D721Med (cell line): Measurements from ENCODE around the gene SERINC4.
"Not testable (repeated sequence)": the region's sequence is repeated elsewhere in the genome, so short reads cannot be mapped to it uniquely, and the experiment has no call there.

ENCODE experiments used
- DNase-seq: peaks from one replicate; pipeline ENCODE4 v3.0.0; 2011; ENCODE audit warnings: low spot score; ENCODE audit not compliant: insufficient read length
- FAIRE-seq: peaks from 2 replicates; lab custom pipeline; 2011; peaks lifted over from hg19 to GRCh38; lab: Jason Lieb, UNC
- CTCF ChIP-seq: IDR thresholded peaks from 2 replicates; pipeline ENCODE4 v1.5.1; 2012; ENCODE audit warnings: mild to moderate bottlenecking, control low read depth; ENCODE audit not compliant: insufficient read depth; ENCODE audit errors: missing control alignments

Gene SERINC4

GRCh38 chr15:43799945-43800285 is at the start of gene SERINC4:
Gene SERINC4 (minus strand): TSS chr15:43800220. CDS start chr15:43799986, 234 bp downstream.
- no peak for FAIRE-seq
- no peak for TF ChIP-seq CTCF
- DNase-seq = no peak

GRCh38 chr15:43845421-43845820 is 45.4 kb upstream of the SERINC4 start:
- DNase-seq (no peak), FAIRE-seq (no peak)
- no peak for TF ChIP-seq CTCF

- not testable (repeated sequence) for FAIRE-seq, DNase-seq
Observed at GRCh38 chr15:43832485-43832884, 32.5 kb upstream of the SERINC4 start.

GRCh38 chr15:43831519-43832052 is 31.6 kb upstream of the SERINC4 start:
- DNase-seq, FAIRE-seq: not testable (repeated sequence)

GRCh38 chr15:43830691-43831275 is 30.8 kb upstream of the SERINC4 start:
- not testable (repeated sequence) for DNase-seq, FAIRE-seq

- DNase-seq, FAIRE-seq: not testable (repeated sequence)
Observed at GRCh38 chr15:43829951-43830540, 30.0 kb upstream of the SERINC4 start.

- no peak for TF ChIP-seq CTCF
- no peak for FAIRE-seq
- no peak for DNase-seq
Observed at GRCh38 chr15:43828061-43828657, 28.1 kb upstream of the SERINC4 start.

- peak; percentile 34 for DNase-seq
- no peak for TF ChIP-seq CTCF
- no peak for FAIRE-seq
Observed at GRCh38 chr15:43826508-43827341, 26.7 kb upstream of the SERINC4 start, which contains the start of gene WDR76. Gene WDR76 (plus strand): TSS chr15:43827002. CDS start chr15:43827033, 31 bp downstream.

GRCh38 chr15:43826029-43826507 is 26.0 kb upstream of the SERINC4 start:
- DNase-seq (no peak), FAIRE-seq (no peak)
- no peak for TF ChIP-seq CTCF

GRCh38 chr15:43825305-43825704 is 25.3 kb upstream of the SERINC4 start:
- DNase-seq, FAIRE-seq: not testable (repeated sequence)
